VCaP (cell line): ENCODE measurements around the gene BMP7.

Source experiments
- H3K27ac ChIP-seq: fragments of 450-650 bp; 2 replicates; pipeline ENCODE4 v1.5.1; 2017
- CTCF ChIP-seq: fragments of 450-650 bp; conservative IDR thresholded peaks from 2 replicates; pipeline ENCODE4 v1.5.1; 2017; ENCODE audit warnings: mild to moderate bottlenecking, moderate library complexity

BMP7 gene

GRCh38 chr20:57220337-57221145 lies 45.9 kb downstream of the BMP7 start:
- TF ChIP-seq CTCF = no peak
- H3K27ac ChIP-seq = no peak overlapping the region

GRCh38 chr20:57219071-57219677 lies 47.3 kb downstream of the BMP7 start:
- TF ChIP-seq CTCF = no peak
- H3K27ac ChIP-seq = no peak overlapping the region

- H3K27ac ChIP-seq = no peak overlapping the region
- TF ChIP-seq CTCF = no peak
Observed at GRCh38 chr20:57218489-57218888, 48.0 kb downstream of the BMP7 start.

GRCh38 chr20:57217802-57218201 lies 48.6 kb downstream of the BMP7 start:
- H3K27ac ChIP-seq = no peak overlapping the region
- TF ChIP-seq CTCF = no peak

- no peak for TF ChIP-seq CTCF
- H3K27ac ChIP-seq = no peak overlapping the region
Observed at GRCh38 chr20:57216669-57217068, 49.8 kb downstream of the BMP7 start.

GRCh38 chr20:57215826-57216471 lies 50.5 kb downstream of the BMP7 start:
- no peak overlapping the region for H3K27ac ChIP-seq
- no peak for TF ChIP-seq CTCF

GRCh38 chr20:57215426-57215825 lies 51.0 kb downstream of the BMP7 start:
- TF ChIP-seq CTCF = no peak
- no peak overlapping the region for H3K27ac ChIP-seq
